Esophagus muscularis mucosa (tissue), 4 donors: ENCODE measurements around the gene LCE6A. TPM values are rescaled to one million over a fixed set of nuclear protein-coding genes. Genes with fewer than 3 reads are reported as not detected.

Experiments
- DNase-seq: peaks from one replicate; pipeline ENCODE4 v3.0.0-alpha.2; 2017; ENCODE audit errors: extremely low spot score
- H3K27ac ChIP-seq, 4 donors: fragments of 200-600 bp; sonication (generic); replicated peaks in 1 of 4; 1 replicate in 3 of 4; 2 replicates in 1 of 4; pipeline ENCODE4 v1.5.1; 2016 to 2019; ENCODE audit warnings: mild to moderate bottlenecking in 1 of 4
- H3K27me3 ChIP-seq, 4 donors: fragments of 200-600 bp; sonication (generic); one replicate each; pipeline versions ENCODE4 v1.5.1 to v1.6.0; 2016 to 2019
- H3K36me3 ChIP-seq, 4 donors: fragments of 200-600 bp; sonication (generic); one replicate each; pipeline ENCODE4 v1.5.1; 2016 to 2019
- H3K4me1 ChIP-seq, 4 donors: fragments of 200-600 bp; sonication (generic); one replicate each; pipeline ENCODE4 v1.5.1; 2016 to 2019
- H3K4me3 ChIP-seq, 4 donors: fragments of 200-600 bp; sonication (generic); 1 replicate in 2 of 4; 2 replicates in 2 of 4; pipeline ENCODE4 v1.5.1; 2016 to 2019; ENCODE audit warnings: mild to moderate bottlenecking in 4 of 4, moderate library complexity in 1 of 4
- H3K9me3 ChIP-seq, 4 donors: fragments of 200-600 bp; sonication (generic); 1 replicate in 3 of 4; 2 replicates in 1 of 4; pipeline ENCODE4 v1.5.1; 2016 to 2019
- EP300 ChIP-seq: sonication (generic); formaldehyde crosslinking; IDR thresholded peaks from one replicate; pipeline ENCODE4 v1.6.1; 2017; ENCODE audit warnings: antibody characterized with exemption
- POLR2A ChIP-seq: fragments of 450-650 bp; IDR thresholded peaks from one replicate; pipeline ENCODE4 v1.6.1; 2017; ENCODE audit warnings: antibody characterized with exemption, moderate library complexity, mild to moderate bottlenecking, low read depth
- POLR2AphosphoS5 ChIP-seq, 2 donors: sonication (generic); formaldehyde crosslinking; IDR thresholded peaks; one replicate each; pipeline ENCODE4 v1.6.1; 2017; ENCODE audit warnings: antibody characterized with exemption in 2 of 2
- WGBS: methylation state at CpG from one replicate; pipeline ENCODE4 v1.1.5; 2018; 5-methylcytosine and 5-hydroxymethylcytosine counted together
- intact Hi-C: fragments of 100-400 bp; cut with DNase I; formaldehyde crosslinking; loops from one replicate; pipeline ENCODE4 v1.15.1; 2023
- total RNA-seq, 4 donors: library from RNA; depleted of rRNA; stranded (reverse); fragments of >200 nt; gene quantifications; one replicate each; pipeline versions ENCODE4 v1.1.0 to v1.2.1, GENCODE V29; 2016
- TF ChIP-seq, protein P1 (sequence below), 3 experiments: fragments of 200-600 bp in 2 of 3; fragments of 450-650 bp in 1 of 3; sonication (generic) in 2 of 3; IDR thresholded peaks; one replicate each; pipeline ENCODE4 v1.5.1; 2017 to 2019; ENCODE audit warnings: antibody characterized with exemption in 3 of 3, mild to moderate bottlenecking in 2 of 3, moderate library complexity in 1 of 3

Gene LCE6A
- total RNA-seq, 4 donors from 2014 or later: not detected

DNA sequence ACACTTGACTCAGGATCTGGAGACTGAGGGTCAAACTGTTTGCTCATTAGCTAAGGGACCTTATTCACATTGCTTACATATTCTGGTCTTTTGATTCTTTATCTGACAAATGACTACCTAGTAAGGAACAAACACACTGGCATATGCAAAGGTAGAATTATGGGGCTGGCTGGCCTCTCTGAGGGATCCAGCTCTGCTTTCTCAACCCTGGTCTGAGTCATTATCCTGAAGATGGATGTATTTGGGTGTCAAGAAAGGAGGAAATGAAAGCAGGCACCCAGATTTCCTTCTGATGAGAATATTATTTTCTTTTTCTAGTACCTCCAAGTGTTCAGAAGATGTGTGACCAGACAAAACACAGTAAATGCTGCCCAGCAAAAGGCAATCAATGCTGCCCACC is 41.4 kb downstream of the LCE6A start:
- DNase-seq: peak; percentile 55
- Histone ChIP-seq H3K4me1 (peaks cover 0 to 39% (median 37%) of the 10 kb centered on the region in 4 donors), H3K4me3 (no peak overlapping the region), H3K27ac (peak overlapping the region; percentile 42 to 67 (median 64)), H3K9me3 (no peaks in the 10 kb centered on the region), H3K36me3 (no peaks in the 10 kb centered on the region), H3K27me3 (no peaks in the 10 kb centered on the region)
- intact Hi-C loops: loop anchor here (5.0 kb wide), 1 partner anchor 338 kb away; no protein-coding TSS in a partner anchor
- no peak for TF ChIP-seq POLR2A
- TF ChIP-seq, protein P1, sequence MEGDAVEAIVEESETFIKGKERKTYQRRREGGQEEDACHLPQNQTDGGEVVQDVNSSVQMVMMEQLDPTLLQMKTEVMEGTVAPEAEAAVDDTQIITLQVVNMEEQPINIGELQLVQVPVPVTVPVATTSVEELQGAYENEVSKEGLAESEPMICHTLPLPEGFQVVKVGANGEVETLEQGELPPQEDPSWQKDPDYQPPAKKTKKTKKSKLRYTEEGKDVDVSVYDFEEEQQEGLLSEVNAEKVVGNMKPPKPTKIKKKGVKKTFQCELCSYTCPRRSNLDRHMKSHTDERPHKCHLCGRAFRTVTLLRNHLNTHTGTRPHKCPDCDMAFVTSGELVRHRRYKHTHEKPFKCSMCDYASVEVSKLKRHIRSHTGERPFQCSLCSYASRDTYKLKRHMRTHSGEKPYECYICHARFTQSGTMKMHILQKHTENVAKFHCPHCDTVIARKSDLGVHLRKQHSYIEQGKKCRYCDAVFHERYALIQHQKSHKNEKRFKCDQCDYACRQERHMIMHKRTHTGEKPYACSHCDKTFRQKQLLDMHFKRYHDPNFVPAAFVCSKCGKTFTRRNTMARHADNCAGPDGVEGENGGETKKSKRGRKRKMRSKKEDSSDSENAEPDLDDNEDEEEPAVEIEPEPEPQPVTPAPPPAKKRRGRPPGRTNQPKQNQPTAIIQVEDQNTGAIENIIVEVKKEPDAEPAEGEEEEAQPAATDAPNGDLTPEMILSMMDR (IDR thresholded peaks at IDR 0.05): no peak
- no peak for TF ChIP-seq POLR2AphosphoS5 (IDR thresholded peaks at IDR 0.05)
- no peak for TF ChIP-seq EP300

DNA sequence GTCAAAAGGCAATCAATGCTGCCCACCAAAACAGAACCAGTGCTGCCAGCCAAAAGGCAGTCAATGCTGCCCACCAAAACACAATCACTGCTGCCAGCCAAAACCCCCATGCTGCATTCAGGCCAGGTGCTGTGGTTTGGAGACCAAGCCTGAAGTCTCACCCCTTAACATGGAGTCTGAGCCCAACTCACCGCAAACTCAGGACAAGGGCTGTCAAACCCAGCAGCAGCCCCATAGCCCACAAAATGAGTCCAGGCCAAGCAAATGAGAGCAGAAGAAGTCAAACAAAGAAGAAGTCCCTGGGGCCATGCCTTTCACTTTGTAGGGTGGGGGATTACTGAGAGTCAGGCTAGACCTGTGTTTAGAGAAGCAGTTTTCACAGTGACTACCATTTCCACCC is 41.9 kb downstream of the LCE6A start:
- Histone ChIP-seq H3K27ac (peak overlapping the region; percentile 42 to 67 (median 64)), H3K36me3 (no peaks in the 10 kb centered on the region), H3K4me3 (no peak overlapping the region), H3K27me3 (no peaks in the 10 kb centered on the region), H3K9me3 (no peaks in the 10 kb centered on the region), H3K4me1 (peaks cover 0 to 39% (median 37%) of the 10 kb centered on the region in 4 donors)
- no CpG with 5 or more reads among the region's 1 CpG for WGBS
- intact Hi-C loops: loop anchor here (5.0 kb wide), 1 partner anchor 338 kb away; no protein-coding TSS in a partner anchor
- TF ChIP-seq EP300 (no peak), POLR2A (no peak), POLR2AphosphoS5 (IDR thresholded peaks at IDR 0.05) (no peak)
- TF ChIP-seq, protein P1 (IDR thresholded peaks at IDR 0.05): no peak
- no peak for DNase-seq

DNA sequence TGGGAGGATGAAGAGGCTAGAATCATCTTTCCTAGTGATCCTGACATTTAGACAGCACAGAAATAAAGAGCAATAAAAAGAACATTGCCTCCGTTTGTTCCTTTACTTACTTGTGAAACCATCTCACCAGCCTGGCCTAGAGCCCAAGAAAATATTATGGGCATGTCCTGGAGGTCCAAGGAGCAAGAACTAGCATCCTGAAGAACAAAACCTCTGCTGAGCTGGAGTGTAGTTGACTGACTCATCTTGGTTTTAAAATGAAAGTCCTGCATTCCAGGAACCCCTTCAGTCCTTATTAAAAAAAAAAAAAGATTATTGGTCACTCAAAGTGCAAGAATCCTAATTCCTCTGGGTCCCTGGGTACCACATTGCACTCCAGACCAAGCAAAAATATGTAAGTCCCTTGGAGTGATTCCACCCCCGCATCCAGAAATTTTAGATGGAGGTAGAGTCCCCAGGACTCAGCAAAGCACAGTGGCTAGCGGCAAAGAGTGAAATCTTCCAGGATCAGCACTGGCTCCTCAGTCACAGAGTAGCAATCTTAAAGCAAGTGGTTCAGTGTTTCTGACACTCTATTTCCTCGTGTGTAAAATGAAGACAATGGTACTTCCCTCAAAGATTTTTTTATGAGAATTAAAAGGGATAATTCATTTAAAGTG is 42.4 kb downstream of the LCE6A start:
- Histone ChIP-seq H3K9me3 (no peaks in the 10 kb centered on the region), H3K27ac (peak overlapping the region; percentile 42 to 67 (median 64)), H3K4me1 (peaks cover 0 to 39% (median 37%) of the 10 kb centered on the region in 4 donors), H3K36me3 (no peaks in the 10 kb centered on the region), H3K27me3 (no peaks in the 10 kb centered on the region), H3K4me3 (no peak overlapping the region)
- intact Hi-C loops: loop anchor here (5.0 kb wide), 1 partner anchor 337 kb away; no protein-coding TSS in a partner anchor
- TF ChIP-seq POLR2AphosphoS5 (IDR thresholded peaks at IDR 0.05) (no peak), EP300 (no peak), POLR2A (no peak)
- TF ChIP-seq, protein P1 (IDR thresholded peaks at IDR 0.05): no peak
- WGBS: 68% methylated on average over 4 of the region's 4 CpGs
- DNase-seq: peak; percentile 50

DNA sequence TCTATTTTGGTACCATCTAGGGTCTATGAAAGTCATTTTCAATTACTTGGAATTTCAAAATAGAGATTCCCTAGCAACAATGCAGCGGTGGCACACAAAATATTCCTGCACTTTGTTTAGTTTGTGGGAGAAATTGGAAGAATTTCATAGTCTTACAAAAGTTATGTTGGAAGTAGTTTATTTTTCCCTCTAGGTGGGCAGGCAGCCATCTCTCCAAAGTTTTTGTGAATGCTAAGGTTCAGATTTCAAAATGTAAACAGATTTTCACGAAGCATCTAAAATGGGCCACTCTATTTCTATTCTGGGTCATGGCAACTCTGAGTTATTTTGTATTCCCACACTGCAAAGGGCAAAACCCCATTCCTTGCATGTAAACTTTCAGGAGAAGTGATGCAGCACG is 43.4 kb downstream of the LCE6A start:
- Histone ChIP-seq H3K9me3 (no peaks in the 10 kb centered on the region), H3K27me3 (no peaks in the 10 kb centered on the region), H3K27ac (peak overlapping the region; percentile 35 to 67 (median 53)), H3K36me3 (no peaks in the 10 kb centered on the region), H3K4me1 (peaks cover 0 to 39% (median 37%) of the 10 kb centered on the region in 4 donors), H3K4me3 (no peak overlapping the region)
- TF ChIP-seq POLR2AphosphoS5 (IDR thresholded peaks at IDR 0.05): no peak
- no peak for TF ChIP-seq POLR2A
- TF ChIP-seq, protein P1 (IDR thresholded peaks at IDR 0.05): no peak
- no peak for TF ChIP-seq EP300
- no peak for DNase-seq
- WGBS: 26% methylated on average over 3 of the region's 3 CpGs
- intact Hi-C loops: no loop called here
